H9 (cell line): ENCODE results near the gene ZNF569. TPM values are rescaled to one million over a fixed set of nuclear protein-coding genes. Genes with fewer than 3 reads are reported as not detected.

ENCODE experiments used
- DNase-seq: peaks from one replicate; pipeline ENCODE4 v3.0.0-alpha.2; 2017
- H2AFZ ChIP-seq: one replicate; pipeline ENCODE4 v1.6.1; 2013; ENCODE audit warnings: mild to moderate bottlenecking, low read length, control low read depth, moderate library complexity
- H2AK5ac ChIP-seq: 2 replicates; pipeline ENCODE4 v1.6.1; 2013; ENCODE audit warnings: low read length, control low read depth, mixed read lengths; ENCODE audit not compliant: insufficient read length
- H2BK120ac ChIP-seq: one replicate; pipeline ENCODE4 v1.6.1; 2013; ENCODE audit warnings: low read depth, mild to moderate bottlenecking, low read length, control low read depth, inconsistent platforms; ENCODE audit not compliant: poor library complexity, severe bottlenecking
- H2BK12ac ChIP-seq: 2 replicates; pipeline ENCODE4 v1.6.1; 2013; ENCODE audit warnings: low read length, control low read depth, mixed read lengths, low read depth; ENCODE audit not compliant: insufficient read length
- H2BK15ac ChIP-seq: 2 replicates; pipeline ENCODE4 v1.6.1; 2013; ENCODE audit warnings: low read depth, low read length, control low read depth
- H2BK20ac ChIP-seq: one replicate; pipeline ENCODE4 v1.6.1; 2013; ENCODE audit warnings: low read depth, mild to moderate bottlenecking, low read length, control low read depth, inconsistent platforms; ENCODE audit not compliant: poor library complexity, severe bottlenecking
- H2BK5ac ChIP-seq: 2 replicates; pipeline ENCODE4 v1.6.1; 2013; ENCODE audit warnings: low read length, control low read depth, mixed read lengths; ENCODE audit not compliant: insufficient read length
- H3K14ac ChIP-seq: 2 replicates; pipeline ENCODE4 v1.6.1; 2013; ENCODE audit warnings: low read length, control low read depth; ENCODE audit not compliant: insufficient read depth
- H3K18ac ChIP-seq: 2 replicates; pipeline ENCODE4 v1.6.1; 2013; ENCODE audit warnings: low read depth, mild to moderate bottlenecking, mixed read lengths, low read length, control low read depth; ENCODE audit not compliant: insufficient read length
- H3K23ac ChIP-seq: 2 replicates; pipeline ENCODE4 v1.6.1; 2013; ENCODE audit warnings: low read length, control low read depth, mixed read lengths, low read depth; ENCODE audit not compliant: insufficient read length
- H3K23me2 ChIP-seq: 2 replicates; pipeline ENCODE4 v1.6.1; 2013; ENCODE audit warnings: low read depth, mild to moderate bottlenecking, mixed read lengths, low read length, control low read depth; ENCODE audit not compliant: insufficient read length, poor library complexity, severe bottlenecking
- H3K27ac ChIP-seq: 2 replicates; pipeline ENCODE4 v1.5.1; 2013; ENCODE audit warnings: low read length, control low read depth, mixed read lengths, low read depth; ENCODE audit not compliant: insufficient read length
- H3K27me3 ChIP-seq: 2 replicates; pipeline ENCODE4 v1.6.1; 2013; ENCODE audit warnings: low read length, control low read depth, inconsistent platforms; ENCODE audit not compliant: insufficient read depth
- H3K4ac ChIP-seq: 2 replicates; pipeline ENCODE4 v1.6.1; 2013; ENCODE audit warnings: low read depth, mild to moderate bottlenecking, control low read depth, inconsistent platforms, low read length, moderate library complexity
- H3K4me1 ChIP-seq: 2 replicates; pipeline ENCODE4 v1.6.1; 2013; ENCODE audit warnings: low read length, control low read depth, inconsistent platforms; ENCODE audit not compliant: insufficient read depth
- H3K4me2 ChIP-seq: 2 replicates; pipeline ENCODE4 v1.6.1; 2013; ENCODE audit warnings: low read length, control low read depth, mixed read lengths; ENCODE audit not compliant: insufficient read length, insufficient read depth
- H3K56ac ChIP-seq: 2 replicates; pipeline ENCODE4 v1.6.1; 2013; ENCODE audit warnings: low read depth, mild to moderate bottlenecking, mixed read lengths, low read length, control low read depth; ENCODE audit not compliant: insufficient read length
- H3K79me1 ChIP-seq: 2 replicates; pipeline ENCODE4 v1.6.1; 2013; ENCODE audit warnings: low read depth, mild to moderate bottlenecking, moderate library complexity, low read length, control low read depth, inconsistent platforms; ENCODE audit not compliant: insufficient read depth, poor library complexity, severe bottlenecking
- H3K79me2 ChIP-seq: 2 replicates; pipeline ENCODE4 v1.6.1; 2013; ENCODE audit warnings: low read length, control low read depth, inconsistent platforms; ENCODE audit not compliant: insufficient read depth
- H3K9ac ChIP-seq: 2 replicates; pipeline ENCODE4 v1.6.1; 2013; ENCODE audit warnings: low read length, control low read depth, mixed read lengths; ENCODE audit not compliant: insufficient read length; ENCODE audit errors: extremely low read depth
- H3K9me3 ChIP-seq: one replicate; pipeline ENCODE4 v1.6.1; 2013; ENCODE audit warnings: low read depth, low read length, inconsistent platforms; ENCODE audit not compliant: control insufficient read depth
- H3T11ph ChIP-seq: one replicate; pipeline ENCODE4 v1.6.1; 2013; ENCODE audit warnings: mild to moderate bottlenecking, low read length, control low read depth, inconsistent platforms
- H4K20me1 ChIP-seq: one replicate; pipeline ENCODE4 v1.6.1; 2013; ENCODE audit not compliant: control insufficient read depth, insufficient read length, insufficient read depth
- H4K5ac ChIP-seq: 2 replicates; pipeline ENCODE4 v1.6.1; 2013; ENCODE audit warnings: low read depth, mild to moderate bottlenecking, mixed read lengths, low read length, control low read depth; ENCODE audit not compliant: insufficient read length
- H4K8ac ChIP-seq: replicated peaks from 2 replicates; pipeline ENCODE4 v1.6.1; 2013; ENCODE audit warnings: low read length, control low read depth, mixed read lengths, low read depth; ENCODE audit not compliant: insufficient read length
- H4K91ac ChIP-seq: 2 replicates; pipeline ENCODE4 v1.6.1; 2013; ENCODE audit warnings: low read depth, mild to moderate bottlenecking, moderate library complexity, mixed read lengths, low read length, control low read depth; ENCODE audit not compliant: insufficient read length
- H3K27ac Mint-ChIP-seq, 3 experiments: 2 replicates in 2 of 3; 3 replicates in 1 of 3; pipeline ENCODE4 v1.8.0; 2020 to 2021; ENCODE audit warnings: mixed read lengths in 3 of 3, mild to moderate bottlenecking in 1 of 3, moderate library complexity in 1 of 3
- H3K27me3 Mint-ChIP-seq: 2 replicates; pipeline ENCODE4 v1.8.0; 2021; ENCODE audit warnings: low read depth, mild to moderate bottlenecking, moderate library complexity, mixed read lengths
- H3K36me3 Mint-ChIP-seq, 3 experiments: 2 replicates in 2 of 3; 3 replicates in 1 of 3; pipeline ENCODE4 v1.8.0; 2020 to 2021; ENCODE audit warnings: low read depth in 3 of 3, mixed read lengths in 3 of 3; ENCODE audit not compliant: insufficient read depth in 1 of 3
- H3K4me1 Mint-ChIP-seq, 2 experiments: 2 replicates each; pipeline ENCODE4 v1.8.0; 2020; ENCODE audit warnings: mixed read lengths in 2 of 2
- H3K4me3 Mint-ChIP-seq, 2 experiments: 2 replicates in 1 of 2; 3 replicates in 1 of 2; pipeline ENCODE4 v1.8.0; 2020 to 2021; ENCODE audit warnings: mild to moderate bottlenecking in 2 of 2, mixed read lengths in 2 of 2, moderate library complexity in 1 of 2
- H3K9me3 Mint-ChIP-seq, 2 experiments: 2 replicates in 1 of 2; 3 replicates in 1 of 2; pipeline ENCODE4 v1.8.0; 2020; ENCODE audit warnings: mild to moderate bottlenecking in 2 of 2, mixed read lengths in 2 of 2, moderate library complexity in 1 of 2
- WGBS: extraction: QIAGEN DNeasy Blood & Tissue Kit; methylation state at CpG from one replicate; pipeline ENCODE4 v1.1.7; 2013; ENCODE audit warnings: missing lambda C conversion rate, low lambda C conversion rate, mixed read lengths; ENCODE audit not compliant: insufficient read length; ENCODE audit errors: extremely low coverage; 5-methylcytosine and 5-hydroxymethylcytosine counted together
- total RNA-seq: library from RNA; stranded (reverse); gene quantifications from 2 replicates; pipeline ENCODE4 v1.2.1, GENCODE V29; 2021
- TF ChIP-seq, protein P1 (sequence below): fragments of 200-600 bp; sonication (generic); conservative IDR thresholded peaks from 3 replicates; pipeline ENCODE4 v1.8.0; 2021; ENCODE audit warnings: antibody characterized with exemption, mild to moderate bottlenecking

The ZNF569 gene
- total RNA-seq, 1 experiment from 2014 or later: 14.2 TPM

DNA sequence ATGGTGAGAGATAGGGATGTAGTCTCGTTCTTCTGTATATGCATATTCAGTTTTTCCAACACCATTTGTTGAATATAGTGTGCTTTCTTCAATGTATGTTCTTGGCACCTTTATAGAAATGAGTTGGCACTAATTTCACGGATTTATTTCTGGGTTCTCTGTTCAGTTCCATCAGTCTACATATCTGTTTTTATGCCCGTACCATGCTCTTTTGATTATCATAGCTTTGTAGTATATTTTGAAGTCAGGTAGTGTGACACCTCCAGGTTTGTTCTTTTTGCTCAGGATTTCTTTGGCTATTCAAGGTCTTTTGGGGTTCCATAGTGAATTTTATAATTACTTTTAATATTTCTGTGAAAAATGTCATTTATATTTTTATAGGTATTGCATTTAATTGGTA is 25.0 kb upstream of the ZNF569 start:
- Histone ChIP-seq H2BK12ac (no peak overlapping the region), H3K9ac (no peak overlapping the region), H3K56ac (no peak overlapping the region), H4K91ac (no peak overlapping the region), H2BK120ac (no peak overlapping the region), H3K4me2 (no peak overlapping the region), H3K4me1 (no peaks in the 10 kb centered on the region), H4K5ac (no peak overlapping the region), H2BK5ac (no peak overlapping the region), H3K23ac (no peak overlapping the region), H3K9me3 (peaks cover 12% of the 10 kb centered on the region), H2AK5ac (no peak overlapping the region), H2BK15ac (no peak overlapping the region), H3K27me3 (no peaks in the 10 kb centered on the region), H3K23me2 (no peaks in the 10 kb centered on the region), H3T11ph (no peak overlapping the region), H3K79me1 (no peaks in the 10 kb centered on the region), H2BK20ac (no peak overlapping the region), H3K4ac (no peak overlapping the region), H3K27ac (no peak overlapping the region), H3K14ac (no peak overlapping the region), H4K8ac (no peak overlapping the region), H4K20me1 (no peaks in the 10 kb centered on the region), H3K18ac (no peak overlapping the region), H2AFZ (no peak overlapping the region), H3K79me2 (no peaks in the 10 kb centered on the region)
- H3K4me3 Mint-ChIP-seq: no peak overlapping the region
- H3K9me3 Mint-ChIP-seq: peaks cover 80 to 90% of the 10 kb centered on the region in 2 experiments
- peaks cover 5 to 17% (median 17%) of the 10 kb centered on the region in 3 experiments; a peak in 6 of 7 replicates for H3K36me3 Mint-ChIP-seq
- H3K27ac Mint-ChIP-seq: no peak overlapping the region
- no peaks in the 10 kb centered on the region; the same call in 1 of the 2 replicates for H3K27me3 Mint-ChIP-seq
- no peaks in the 10 kb centered on the region for H3K4me1 Mint-ChIP-seq
- DNase-seq: no peak
- no CpG with 5 or more reads among the region's 3 CpGs for WGBS
- TF ChIP-seq, protein P1, sequence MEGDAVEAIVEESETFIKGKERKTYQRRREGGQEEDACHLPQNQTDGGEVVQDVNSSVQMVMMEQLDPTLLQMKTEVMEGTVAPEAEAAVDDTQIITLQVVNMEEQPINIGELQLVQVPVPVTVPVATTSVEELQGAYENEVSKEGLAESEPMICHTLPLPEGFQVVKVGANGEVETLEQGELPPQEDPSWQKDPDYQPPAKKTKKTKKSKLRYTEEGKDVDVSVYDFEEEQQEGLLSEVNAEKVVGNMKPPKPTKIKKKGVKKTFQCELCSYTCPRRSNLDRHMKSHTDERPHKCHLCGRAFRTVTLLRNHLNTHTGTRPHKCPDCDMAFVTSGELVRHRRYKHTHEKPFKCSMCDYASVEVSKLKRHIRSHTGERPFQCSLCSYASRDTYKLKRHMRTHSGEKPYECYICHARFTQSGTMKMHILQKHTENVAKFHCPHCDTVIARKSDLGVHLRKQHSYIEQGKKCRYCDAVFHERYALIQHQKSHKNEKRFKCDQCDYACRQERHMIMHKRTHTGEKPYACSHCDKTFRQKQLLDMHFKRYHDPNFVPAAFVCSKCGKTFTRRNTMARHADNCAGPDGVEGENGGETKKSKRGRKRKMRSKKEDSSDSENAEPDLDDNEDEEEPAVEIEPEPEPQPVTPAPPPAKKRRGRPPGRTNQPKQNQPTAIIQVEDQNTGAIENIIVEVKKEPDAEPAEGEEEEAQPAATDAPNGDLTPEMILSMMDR: no peak
